B cell (primary cell): ENCODE data around the gene TTC23L. TPM values are rescaled to one million over a fixed set of nuclear protein-coding genes. Genes with fewer than 3 reads are reported as not detected.

Experiments
- ATAC-seq: fragments of 200-7000 bp; cut with Tn5 transposase; one replicate; pipeline ENCODE4 v1.10.0; 2021; ENCODE audit warnings: low read depth, mild to moderate bottlenecking, moderate number of reproducible peaks, moderate library complexity
- CTCF ChIA-PET: fragments of 350-600 bp; sonication (Branson Sonifier 250); formaldehyde crosslinking; loops from one replicate; lab custom pipeline; 2021; ENCODE audit warnings: antibody characterized with exemption, inconsistent platforms; lab: Charles Lee
- POLR2A ChIA-PET: fragments of 350-600 bp; sonication (Branson Sonifier 250); formaldehyde crosslinking; loops from one replicate; lab custom pipeline; 2021; ENCODE audit warnings: antibody characterized with exemption; lab: Charles Lee
- DNase-seq: peaks from one replicate; pipeline ENCODE4 v3.0.0; 2013
- H2AFZ ChIP-seq: 2 replicates; pipeline ENCODE4 v1.6.1; 2012; ENCODE audit warnings: mild to moderate bottlenecking, low read depth, low read length; ENCODE audit not compliant: insufficient read depth, poor library complexity, severe bottlenecking
- H3K27ac ChIP-seq, 2 donors: 1 replicate in 1 of 2; 2 replicates in 1 of 2; pipeline ENCODE4 v1.5.1; 2012 to 2013; ENCODE audit warnings: low read length in 2 of 2, mild to moderate bottlenecking in 2 of 2, moderate library complexity in 1 of 2
- H3K27me3 ChIP-seq, 4 experiments: fragments of 200-600 bp in 1 of 4; sonication (generic) in 1 of 4; replicated peaks in 1 of 4; 1 replicate in 2 of 4; 2 replicates in 2 of 4; pipeline versions ENCODE4 v1.6.1 to v1.7.0; 2013 to 2016; ENCODE audit warnings: low read length in 3 of 4, mild to moderate bottlenecking in 2 of 4, mixed read lengths in 1 of 4, moderate library complexity in 1 of 4; ENCODE audit not compliant: insufficient read depth in 4 of 4, control insufficient read depth in 3 of 4; ENCODE audit errors: control extremely low read depth in 1 of 4
- H3K36me3 ChIP-seq, 2 experiments: replicated peaks in 1 of 2; 1 replicate in 1 of 2; 2 replicates in 1 of 2; pipeline versions ENCODE4 v1.6.1 to v1.7.1; 2013; ENCODE audit warnings: low read length in 1 of 2; ENCODE audit not compliant: insufficient read depth in 2 of 2, control insufficient read depth in 1 of 2; ENCODE audit errors: control extremely low read depth in 1 of 2, extremely low read depth in 1 of 2
- H3K4me1 ChIP-seq, 2 donors: fragments of 200-600 bp in 1 of 2; sonication (generic) in 1 of 2; 1 replicate in 1 of 2; 2 replicates in 1 of 2; pipeline versions ENCODE4 v1.5.1 to v1.6.1; 2013 to 2017; ENCODE audit warnings: low read length in 2 of 2; ENCODE audit not compliant: control insufficient read depth in 2 of 2, insufficient read depth in 2 of 2
- H3K4me2 ChIP-seq: replicated peaks from 2 replicates; pipeline ENCODE3; 2012; ENCODE audit warnings: mild to moderate bottlenecking, low read depth, low read length; ENCODE audit not compliant: poor library complexity, severe bottlenecking
- H3K4me3 ChIP-seq, 5 experiments: fragments of 200-600 bp in 1 of 5; sonication (generic) in 1 of 5; 1 replicate in 3 of 5; 2 replicates in 2 of 5; pipeline versions ENCODE4 v1.5.1 to v1.7.0; 2011 to 2016; ENCODE audit warnings: low read length in 4 of 5, mild to moderate bottlenecking in 4 of 5, low read depth in 2 of 5, control low read depth in 1 of 5, moderate library complexity in 1 of 5; ENCODE audit not compliant: insufficient read depth in 1 of 5; ENCODE audit errors: control extremely low read depth in 1 of 5, extremely low read depth in 1 of 5
- H3K79me2 ChIP-seq: fragments of 200-600 bp; sonication (generic); one replicate; pipeline ENCODE4 v1.6.0; 2016; ENCODE audit warnings: low read length; ENCODE audit not compliant: control insufficient read depth, insufficient read depth
- H3K9ac ChIP-seq: fragments of 200-600 bp; sonication (generic); 2 replicates; pipeline ENCODE4 v1.6.1; 2017; ENCODE audit warnings: mild to moderate bottlenecking, low read length, moderate library complexity
- H3K9me3 ChIP-seq, 3 donors: one replicate each; pipeline versions ENCODE4 v1.6.1 to v1.7.1; 2013; ENCODE audit warnings: low read length in 2 of 3; ENCODE audit not compliant: control insufficient read depth in 2 of 3, insufficient read depth in 1 of 3; ENCODE audit errors: control extremely low read depth in 1 of 3
- H4K20me1 ChIP-seq: 2 replicates; pipeline ENCODE4 v1.6.0; 2012; ENCODE audit warnings: mild to moderate bottlenecking, low read length; ENCODE audit not compliant: insufficient read depth, control insufficient read depth, poor library complexity, severe bottlenecking
- H3K27ac Mint-ChIP-seq: one replicate; pipeline ENCODE4 v1.8.0; 2021; ENCODE audit warnings: mixed read lengths
- H3K27me3 Mint-ChIP-seq: one replicate; pipeline ENCODE4 v1.8.0; 2021; ENCODE audit warnings: mixed read lengths
- H3K4me1 Mint-ChIP-seq: one replicate; pipeline ENCODE4 v1.8.0; 2021; ENCODE audit warnings: mixed read lengths
- H3K4me3 Mint-ChIP-seq: one replicate; pipeline ENCODE4 v1.8.0; 2021; ENCODE audit warnings: mixed read lengths
- H3K9me3 Mint-ChIP-seq: one replicate; pipeline ENCODE4 v1.8.0; 2022; ENCODE audit warnings: mixed read lengths; ENCODE audit not compliant: insufficient read depth
- CTCF ChIP-seq: fragments of 200-600 bp; IDR thresholded peaks from one replicate; pipeline ENCODE4 v1.8.0; 2022; ENCODE audit warnings: antibody characterized with exemption, mild to moderate bottlenecking
- EZH2 ChIP-seq: IDR thresholded peaks from 2 replicates; pipeline ENCODE4 v1.6.1; 2012; ENCODE audit warnings: borderline replicate concordance, low read depth, mild to moderate bottlenecking, moderate library complexity, low read length; ENCODE audit not compliant: insufficient read depth, poor library complexity, severe bottlenecking
- WGBS: methylation state at CpG from one replicate; pipeline ENCODE4 v1.1.5; 2013; ENCODE audit warnings: missing lambda C conversion rate; ENCODE audit not compliant: insufficient coverage; 5-methylcytosine and 5-hydroxymethylcytosine counted together
- intact Hi-C: fragments of 100-400 bp; cut with micrococcal nuclease; formaldehyde crosslinking; loops from one replicate; pipeline ENCODE4 v1.10.0; 2022
- polyA plus RNA-seq: library from polyadenylated mRNA; depleted of rRNA; stranded (reverse); fragments of >200 nt; gene quantifications from 2 replicates; pipeline ENCODE4 v1.2.3, GENCODE V29; 2012
- total RNA-seq, 2 donors: library from RNA; stranded (reverse); fragments of 120-200 nt in 1 of 2; gene quantifications; 1 replicate in 1 of 2; 2 replicates in 1 of 2; pipeline versions ENCODE4 v1.2.3 to v1.2.4, GENCODE V29; 2013 to 2022

TTC23L gene
- total and polyA plus RNA-seq, 2 donors (not counting 1 experiment from before 2014, with no cell fraction given): 0.03 to 0.15 TPM

GRCh38 chr5:34886392-34887119 is 47.6 kb downstream of the TTC23L start:
- Histone ChIP-seq H3K36me3 (no peaks in the 10 kb centered on the region), H3K79me2 (no peaks in the 10 kb centered on the region), H3K4me2 (no peak overlapping the region), H3K9me3 (no peaks in the 10 kb centered on the region), H4K20me1 (no peaks in the 10 kb centered on the region), H3K4me3 (no peak overlapping the region), H3K9ac (no peak overlapping the region), H3K27ac (no peak overlapping the region), H3K4me1 (no peaks in the 10 kb centered on the region), H3K27me3 (no peaks in the 10 kb centered on the region), H2AFZ (no peak overlapping the region)
- TF ChIP-seq CTCF (no peak), EZH2 (no peak)
- no peak for DNase-seq
- Mint-ChIP-seq H3K27ac (no peak overlapping the region), H3K4me3 (no peak overlapping the region), H3K4me1 (no peaks in the 10 kb centered on the region), H3K9me3 (no peaks in the 10 kb centered on the region), H3K27me3 (peaks cover 13% of the 10 kb centered on the region)
- ChIA-PET CTCF (interaction anchor here (0.7 to 0.9 kb wide), 3 partner anchors 12 to 991 kb away, joined by 3 to 4 read pairs (median 4); no protein-coding TSS in a partner anchor), POLR2A (no interaction called here)
- 71% methylated on average over 1 of the region's 3 CpGs for WGBS
- no peak for ATAC-seq
- intact Hi-C loops: no loop called here

DNA sequence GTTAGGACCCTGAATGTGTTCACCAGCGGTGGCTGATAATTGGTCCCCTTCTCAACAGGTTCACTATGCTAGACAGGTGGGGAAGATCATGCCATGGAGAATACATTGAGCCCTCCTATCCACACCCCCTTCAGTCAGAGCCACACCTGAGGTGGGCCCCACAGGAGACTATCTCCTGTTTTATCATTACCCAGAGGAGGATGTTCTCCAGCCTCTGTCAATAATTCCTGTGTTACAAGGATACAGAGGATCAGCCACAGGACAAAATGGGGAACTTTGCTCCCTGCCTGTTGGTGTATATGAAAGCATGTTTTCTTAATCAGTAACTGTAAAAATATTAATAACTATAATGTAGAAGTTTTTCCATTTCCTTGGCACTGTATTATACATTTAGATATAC is 50.4 kb downstream of the TTC23L start:
- no peaks in the 10 kb centered on the region for H3K27me3 ChIP-seq
- no peaks in the 10 kb centered on the region for H3K9me3 ChIP-seq
- no peak for TF ChIP-seq EZH2
- TF ChIP-seq CTCF: no peak
- no peaks in the 10 kb centered on the region for H3K4me1 ChIP-seq
- no peak overlapping the region for H3K4me3 ChIP-seq
- ATAC-seq (no peak), DNase-seq (no peak)
- WGBS: 100% methylated on average over 1 of the region's 1 CpG
- CTCF ChIA-PET: interaction anchor here (1.7 kb wide), 1 partner anchor 366 kb away, joined by 6 read pairs; no protein-coding TSS in a partner anchor
- H3K4me2 ChIP-seq: no peak overlapping the region
- POLR2A ChIA-PET: no interaction called here
- H3K79me2 ChIP-seq: no peaks in the 10 kb centered on the region
- no peaks in the 10 kb centered on the region for H3K36me3 ChIP-seq
- H3K27ac ChIP-seq: no peak overlapping the region
- no peak overlapping the region for H2AFZ ChIP-seq
- H3K4me1 Mint-ChIP-seq: no peaks in the 10 kb centered on the region
- H3K27ac Mint-ChIP-seq: no peak overlapping the region
- H3K27me3 Mint-ChIP-seq: peaks cover 9% of the 10 kb centered on the region
- intact Hi-C loops: no loop called here
- no peak overlapping the region for H3K4me3 Mint-ChIP-seq
- H3K9me3 Mint-ChIP-seq: no peaks in the 10 kb centered on the region
- no peak overlapping the region for H3K9ac ChIP-seq
- H4K20me1 ChIP-seq: no peaks in the 10 kb centered on the region
